HG03457 (cell line): Measurements from ENCODE around the gene USF1.
"Not testable (repeated sequence)": the region's sequence is repeated elsewhere in the genome, so short reads cannot be mapped to it uniquely, and the experiment has no call there.

Source experiments
- ATAC-seq: cut with Tn5 transposase; IDR thresholded peaks from one replicate; pipeline ENCODE4 v1.9.1; 2021; ENCODE audit warnings: moderate number of reproducible peaks; ENCODE audit not compliant: unreplicated experiment

USF1 gene

DNA sequence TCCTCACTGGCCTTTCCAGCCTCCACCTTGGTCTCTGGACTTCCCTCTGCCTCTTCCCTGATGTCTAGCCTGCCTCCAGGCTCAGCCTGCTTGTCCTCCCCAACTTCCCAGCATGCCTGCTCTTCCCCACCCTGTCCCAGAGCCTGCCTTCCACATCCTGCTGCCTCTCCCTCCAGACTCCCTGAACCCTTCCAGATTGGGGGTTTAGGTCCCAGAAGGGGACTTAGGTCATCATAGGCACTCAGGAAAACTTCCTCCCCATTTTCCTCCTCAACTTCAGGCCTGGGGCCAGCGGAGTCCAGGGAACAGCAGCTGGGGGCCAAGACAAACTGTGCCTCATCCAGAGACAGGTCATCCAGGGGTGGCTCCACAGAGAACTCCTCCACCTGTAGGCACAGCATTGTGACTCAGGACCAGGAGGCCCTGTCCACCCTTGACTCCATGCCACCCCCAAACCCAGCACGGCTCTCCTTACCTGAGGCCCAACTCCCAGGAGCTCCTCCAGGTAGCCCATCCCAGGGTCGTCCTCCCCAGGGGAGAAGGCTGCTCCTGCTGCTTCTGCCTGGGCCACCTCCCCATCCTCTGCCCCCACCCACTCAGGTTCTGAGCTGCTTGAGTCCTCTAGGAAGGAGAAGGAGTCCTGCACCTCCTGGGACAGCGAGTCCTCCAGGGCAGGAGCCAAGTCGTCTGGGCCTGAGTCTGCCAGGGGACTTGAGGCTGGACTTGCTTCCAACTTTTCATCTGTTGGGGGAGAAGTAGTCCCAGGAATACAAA is 3.4 kb upstream of the USF1 start:
- no peak for ATAC-seq

DNA sequence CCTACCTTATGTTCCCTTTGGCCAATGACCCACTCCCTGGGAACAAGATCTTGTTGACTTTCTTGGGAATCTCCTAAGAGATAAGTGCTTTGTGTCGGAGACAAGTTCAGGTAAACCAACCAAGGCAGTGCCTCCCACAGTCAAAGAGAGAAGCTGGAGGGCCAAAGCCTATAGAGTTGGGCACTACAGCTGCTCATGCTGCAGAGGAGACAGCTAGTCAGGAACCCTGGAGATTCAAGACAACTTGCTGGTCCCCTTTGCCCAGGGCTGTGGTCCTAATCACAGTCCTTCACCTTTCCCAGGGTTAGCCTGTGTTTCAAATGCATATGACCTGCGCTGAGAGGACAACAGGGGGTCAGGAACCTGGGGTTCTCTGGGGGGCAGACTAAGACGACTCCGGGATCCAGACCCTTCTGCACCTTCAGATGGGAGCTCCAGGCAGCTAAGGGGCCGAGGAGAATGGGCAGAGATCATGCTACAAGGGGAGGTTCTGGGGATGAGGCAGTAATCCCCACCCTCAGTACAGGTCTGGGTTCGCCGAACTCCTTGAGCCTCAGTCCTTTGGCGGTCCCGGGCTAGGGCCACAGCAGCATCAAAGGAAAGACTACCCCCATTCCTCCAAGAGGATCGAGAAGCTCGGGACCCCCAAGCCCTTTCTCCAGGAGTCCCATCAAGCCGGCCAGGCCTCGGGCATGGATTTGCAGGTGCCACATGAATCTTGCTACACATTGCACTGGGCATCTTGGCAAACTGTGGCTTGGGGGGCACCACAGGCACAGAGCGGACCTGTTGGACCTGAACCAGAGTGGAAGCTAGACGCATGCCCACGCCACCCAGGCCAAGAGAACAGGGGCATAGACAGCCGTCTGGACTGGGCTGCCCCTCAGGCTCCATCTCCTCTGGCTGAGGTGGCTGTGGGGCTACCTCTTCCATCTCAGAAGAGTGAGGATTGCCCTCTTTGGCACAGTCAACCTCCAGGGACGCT is 2.0 kb upstream of the USF1 start:
- ATAC-seq = no peak

DNA sequence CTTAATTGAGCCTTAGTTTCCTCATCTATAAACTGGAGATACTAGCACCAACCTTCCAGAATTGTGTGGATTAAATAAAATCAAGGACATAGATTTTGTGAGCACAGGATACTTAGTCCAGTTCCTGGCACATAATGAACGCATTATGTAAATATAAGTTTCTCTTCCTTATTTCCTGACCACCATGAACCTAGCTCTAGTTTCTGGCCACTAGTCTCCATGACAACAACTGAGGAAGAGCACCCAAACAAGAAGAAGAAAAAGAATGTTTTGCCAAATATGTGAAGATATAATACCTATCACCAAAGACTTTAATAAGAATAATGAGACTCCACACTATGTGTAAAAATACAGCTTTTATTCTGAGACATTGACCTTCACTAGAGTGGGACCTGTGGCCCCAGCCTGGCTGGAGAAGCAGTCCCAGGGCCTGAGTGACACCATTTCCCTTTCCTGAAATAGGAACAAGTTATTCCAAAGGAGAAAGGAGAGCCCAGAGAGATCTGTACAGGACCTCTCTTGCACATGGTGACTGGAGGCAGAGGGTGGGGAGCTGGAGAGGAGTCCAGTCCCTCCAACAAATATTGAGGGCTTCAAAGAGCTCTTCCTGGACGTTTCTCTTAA is 940 bp upstream of the USF1 start:
- no peak for ATAC-seq

DNA sequence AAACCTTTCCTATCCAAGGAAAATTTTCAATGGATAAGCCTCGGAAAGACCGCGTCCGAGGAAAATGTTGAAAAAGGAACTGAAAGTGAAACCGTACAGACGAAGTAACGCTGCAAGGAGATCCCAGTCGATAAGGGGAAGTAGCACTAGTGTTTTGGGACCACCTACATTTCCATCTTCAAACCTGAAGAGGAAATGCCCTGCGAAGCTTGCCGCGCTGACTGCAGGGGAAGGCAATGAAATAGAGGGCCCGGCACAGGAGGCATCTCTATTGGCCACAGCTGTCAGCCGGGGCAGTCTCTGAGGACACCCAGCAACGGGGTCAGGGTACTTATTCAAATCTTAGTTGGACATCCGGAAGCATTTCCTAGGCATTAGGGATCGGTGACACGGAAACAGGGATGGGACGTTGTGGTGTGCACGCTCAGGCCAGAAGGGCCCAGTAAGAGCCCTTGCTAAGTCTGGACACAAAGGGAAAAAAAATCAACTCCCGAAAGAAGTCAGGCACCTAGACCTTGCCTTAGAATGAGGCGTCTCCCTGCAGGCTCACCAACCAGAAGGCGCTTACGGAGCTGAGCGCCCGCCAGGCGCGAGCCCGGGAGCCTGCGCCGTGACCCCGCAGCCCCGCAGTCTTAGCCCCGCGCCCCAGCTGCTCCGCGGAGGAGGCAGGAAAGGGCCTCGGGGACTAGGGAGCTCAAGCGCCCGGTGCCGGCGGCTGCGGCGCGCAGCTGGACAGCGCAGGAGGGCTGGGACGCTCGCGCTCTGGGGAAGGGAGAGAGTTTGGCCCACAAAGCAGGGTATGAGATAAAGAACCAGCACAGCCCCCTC is 655 bp downstream of the USF1 start:
- ATAC-seq = peak; percentile 29

DNA sequence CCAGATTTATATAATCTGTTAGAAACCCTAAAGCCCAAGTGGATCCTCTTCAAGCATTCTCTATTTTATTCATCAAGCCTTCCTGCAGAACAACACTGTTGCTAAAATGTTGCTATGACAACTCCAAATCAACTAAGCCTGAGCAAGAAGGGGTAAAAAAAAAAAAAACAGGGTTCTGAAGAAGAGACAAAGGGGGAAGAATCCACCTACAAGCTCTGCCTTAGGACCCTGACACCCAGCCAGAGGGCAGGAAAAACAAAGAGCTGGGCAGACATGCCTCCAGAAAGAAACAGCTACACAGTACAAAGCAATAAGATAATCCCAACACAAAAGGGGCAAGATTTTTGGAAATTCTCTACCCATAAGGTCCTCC is 1.3 kb downstream of the USF1 start:
- ATAC-seq = no peak

DNA sequence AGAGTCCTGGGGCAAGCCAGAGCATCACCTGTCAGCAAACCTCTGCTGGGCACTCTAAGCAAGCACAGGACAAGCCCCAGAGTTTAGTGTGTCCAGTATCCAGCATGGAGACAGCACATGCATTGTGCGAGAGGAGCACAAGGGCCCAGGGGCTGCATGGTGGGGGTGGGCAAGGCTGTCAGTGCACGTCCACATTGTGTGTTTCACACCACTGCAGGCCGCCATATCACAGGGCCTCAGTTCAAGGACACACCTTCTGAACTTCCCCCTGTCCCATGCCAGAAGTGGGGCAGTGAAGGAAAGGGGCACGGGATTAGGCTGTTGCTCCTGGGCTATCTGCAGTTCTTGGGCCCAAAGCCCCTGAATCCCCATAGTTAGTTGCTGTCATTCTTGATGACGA is 6.2 kb downstream of the USF1 start:
- ATAC-seq = no peak

DNA sequence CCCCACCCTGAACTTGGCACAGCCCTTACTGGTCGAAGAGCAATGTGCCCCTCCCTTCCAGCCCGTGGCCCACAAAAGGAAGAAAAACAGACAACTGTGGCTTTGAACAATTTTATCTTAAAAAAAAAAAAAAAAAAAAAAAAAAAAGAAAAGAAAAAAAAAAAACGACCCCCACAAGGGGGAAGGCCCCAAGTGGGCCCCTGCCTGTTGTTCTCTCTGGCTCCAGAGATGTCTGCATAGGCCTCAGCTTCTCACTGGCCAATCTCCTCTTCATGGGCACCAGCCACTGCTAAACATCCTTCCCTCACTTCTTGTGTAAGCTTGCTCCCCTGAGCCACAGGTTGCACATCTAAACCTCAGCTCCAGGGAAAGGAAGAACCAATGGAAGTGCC is 6.6 kb downstream of the USF1 start:
- no peak for ATAC-seq

DNA sequence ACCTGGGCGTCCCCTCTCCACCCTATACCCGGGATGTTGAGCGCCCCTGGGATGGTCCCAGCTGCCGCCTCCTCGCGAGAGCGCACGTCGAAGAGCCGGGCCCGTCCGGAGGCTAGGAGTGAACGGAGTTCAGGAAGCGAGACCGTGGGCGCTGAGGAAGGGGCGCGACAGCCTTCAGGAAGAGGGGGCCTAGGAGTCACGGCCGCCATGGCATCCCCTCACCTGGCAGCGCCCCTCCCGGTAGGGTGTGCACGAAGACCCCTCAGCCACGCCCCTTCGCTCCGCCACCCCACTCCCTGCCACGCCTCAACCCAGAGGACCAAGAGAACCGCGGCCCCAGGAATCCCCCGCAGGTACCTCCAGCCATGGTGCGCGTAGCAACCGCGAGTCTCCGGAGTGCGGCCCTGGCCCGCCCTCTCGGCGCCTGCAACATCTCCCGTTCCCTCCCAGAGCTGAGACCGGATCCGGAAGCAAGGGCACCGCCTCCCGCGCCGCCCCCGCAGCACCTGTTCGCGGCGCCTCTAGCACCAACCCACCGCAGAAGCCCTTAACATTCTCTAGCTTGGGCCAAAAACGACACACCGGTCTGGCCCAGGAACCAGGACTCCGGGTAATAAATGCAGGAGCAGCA is 7.1 kb downstream of the USF1 start, which contains the start of gene TSTD1:
TSTD1 (minus strand) TSS at position 442 of the 631 bp plus-strand sequence; CDS start at position 367, 75 bp downstream.
- peak; percentile 60 for ATAC-seq

DNA sequence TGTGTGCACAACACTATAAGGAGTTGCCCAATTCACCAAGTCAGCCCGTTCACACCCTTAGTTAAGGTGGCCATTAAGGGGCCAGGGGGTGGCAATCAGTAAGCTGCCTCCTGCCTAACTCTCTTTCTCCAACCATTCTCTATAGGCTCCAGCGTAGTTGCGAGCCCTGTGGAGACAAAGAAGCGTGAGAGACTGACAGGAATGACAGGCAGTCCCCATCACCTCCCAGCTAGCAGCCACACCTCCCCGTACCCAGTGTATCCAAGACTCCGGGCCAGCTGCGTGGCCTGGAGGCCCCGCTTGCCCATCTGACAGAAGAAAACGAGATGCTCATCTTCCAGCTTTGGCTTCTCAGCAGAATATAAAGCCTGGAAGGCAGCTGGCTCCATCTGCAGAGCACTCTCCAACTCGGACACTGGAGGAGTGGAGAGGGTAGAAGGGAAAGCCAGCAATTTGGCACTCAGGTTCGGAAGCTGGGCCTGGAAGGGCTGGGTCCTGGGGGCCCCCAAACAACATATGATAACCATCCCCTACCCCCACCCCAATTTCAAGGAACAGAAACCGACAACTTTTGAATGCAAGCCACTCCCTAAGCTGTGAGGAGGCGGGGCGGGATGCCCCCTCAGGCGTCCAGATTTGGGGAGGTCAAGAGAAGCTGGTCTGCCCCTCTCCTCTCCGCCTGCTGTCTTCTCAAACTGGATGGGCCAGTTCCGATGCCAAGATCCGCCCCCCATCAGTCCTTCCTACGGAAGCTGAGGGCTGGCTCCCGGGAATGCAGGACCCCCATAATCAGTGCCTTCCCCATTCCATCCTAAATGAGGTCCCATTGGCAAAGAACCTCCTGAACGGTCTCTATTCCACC is 7.9 kb downstream of the USF1 start:
- no peak for ATAC-seq

DNA sequence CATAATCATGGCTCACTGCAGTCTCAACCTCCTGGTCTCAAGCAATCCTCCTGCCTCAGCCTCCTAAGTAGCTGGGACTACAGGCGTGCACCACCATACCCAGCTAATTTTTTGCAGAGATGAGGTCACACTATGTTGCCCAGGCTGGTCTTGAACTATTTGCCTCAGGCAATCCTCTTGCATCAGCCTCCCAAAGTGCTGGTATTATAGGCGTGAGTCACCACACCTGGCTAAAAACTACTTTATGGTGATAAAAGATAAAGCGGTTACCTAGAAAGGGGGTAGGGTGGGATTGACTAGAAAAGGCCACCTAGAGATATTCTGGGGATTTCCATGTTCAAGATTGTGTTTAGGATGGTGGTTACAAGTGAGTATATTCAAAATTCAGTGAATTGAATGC is 12.0 kb downstream of the USF1 start:
- ATAC-seq = no peak

DNA sequence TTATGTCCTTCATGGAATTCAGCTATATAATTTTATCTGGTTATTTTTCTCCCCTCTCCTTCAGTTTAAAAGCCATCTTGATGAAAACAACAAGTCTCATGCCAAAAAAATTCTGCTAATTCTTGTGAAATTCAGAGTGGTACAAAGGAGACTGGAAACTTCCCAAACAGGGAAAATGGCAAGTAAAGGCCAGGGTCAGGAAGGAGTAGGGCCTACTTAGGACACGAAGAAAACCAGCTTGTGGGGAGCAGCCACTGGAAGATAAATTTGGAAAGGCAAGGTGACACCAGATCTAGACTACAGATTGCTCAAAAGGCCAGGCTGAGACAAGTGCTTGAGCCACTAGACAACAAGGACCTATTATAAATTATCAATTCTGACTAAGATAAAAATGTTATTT is 13.4 kb downstream of the USF1 start:
- no peak for ATAC-seq

DNA sequence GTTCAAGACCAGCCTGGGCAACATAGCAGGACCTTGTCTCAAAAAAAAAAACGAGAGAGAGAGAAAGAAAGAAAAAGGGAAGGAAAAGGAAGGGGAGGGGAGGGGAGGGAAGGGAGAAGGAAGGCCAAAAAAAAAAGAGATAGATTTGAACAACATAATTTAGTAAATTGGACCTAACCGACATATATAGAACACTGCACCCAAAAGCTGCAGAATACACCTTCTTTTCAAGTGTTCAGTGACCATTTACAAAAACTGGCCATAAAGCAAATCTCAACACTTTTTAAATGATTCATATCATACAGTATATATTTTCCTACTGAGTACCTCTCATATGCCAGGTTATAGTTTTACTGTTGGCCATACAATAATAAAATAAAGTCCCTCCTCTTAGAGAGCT is 13.9 kb downstream of the USF1 start:
- ATAC-seq = no peak

DNA sequence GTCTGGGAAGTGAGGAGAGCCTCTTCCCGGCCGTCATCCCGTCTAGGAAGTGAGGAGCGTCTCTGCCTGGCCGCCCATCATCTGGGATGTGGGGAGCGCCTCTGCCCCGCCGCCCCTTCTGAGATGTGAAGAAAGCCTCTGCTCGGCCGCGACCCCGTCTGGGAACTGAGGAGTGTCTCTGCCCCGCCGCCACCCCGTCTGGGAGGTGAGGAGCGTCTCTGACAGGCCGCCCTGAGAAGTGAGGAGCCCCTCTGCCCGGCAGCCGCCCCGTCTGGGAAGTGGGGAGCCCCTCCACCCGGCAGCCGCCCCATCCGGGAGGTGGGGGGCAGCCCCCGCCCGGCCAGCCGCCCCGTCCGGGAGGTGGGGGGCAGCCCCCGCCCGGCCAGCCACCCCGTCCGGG is 16.3 kb downstream of the USF1 start:
- not testable (repeated sequence) for ATAC-seq

DNA sequence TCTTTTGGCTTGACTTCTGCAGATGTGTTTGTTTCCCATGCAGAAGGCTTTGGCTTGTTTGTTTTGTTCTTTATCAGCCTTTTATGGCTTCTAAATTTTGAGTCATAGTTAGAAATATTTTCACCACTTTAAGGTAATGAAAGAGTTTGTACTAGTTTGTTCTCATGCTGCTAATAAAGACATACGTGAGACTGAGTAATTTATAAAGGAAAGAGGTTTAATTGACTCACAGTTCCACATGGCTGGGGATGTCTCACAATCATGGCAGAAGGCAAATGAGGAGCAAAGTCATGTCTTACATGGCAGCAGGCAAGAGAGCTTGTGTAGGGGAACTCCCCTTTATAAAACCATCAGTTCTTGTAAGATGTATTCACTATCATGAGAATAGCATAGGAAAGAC is 18.8 kb downstream of the USF1 start:
- not testable (repeated sequence) for ATAC-seq

DNA sequence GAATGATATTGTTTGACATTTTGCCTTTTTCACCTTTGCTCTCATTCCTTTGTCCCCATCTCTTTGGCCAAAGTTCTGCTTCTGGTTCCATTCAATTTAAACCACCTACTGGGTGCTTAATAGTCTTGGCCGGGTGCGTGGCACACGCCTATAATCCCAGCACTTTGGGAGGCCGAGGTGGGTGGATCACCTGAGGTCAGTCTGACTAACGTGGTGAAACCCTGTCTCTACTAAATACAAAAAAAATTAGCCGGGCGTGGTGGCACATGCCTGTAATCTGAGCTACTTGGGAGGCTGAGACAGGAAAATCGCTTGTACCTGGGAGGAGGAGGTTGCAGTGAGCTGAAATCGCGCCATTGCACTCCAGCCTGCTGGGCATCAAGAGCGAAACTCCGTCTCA is 23.3 kb downstream of the USF1 start:
- not testable (repeated sequence) for ATAC-seq

DNA sequence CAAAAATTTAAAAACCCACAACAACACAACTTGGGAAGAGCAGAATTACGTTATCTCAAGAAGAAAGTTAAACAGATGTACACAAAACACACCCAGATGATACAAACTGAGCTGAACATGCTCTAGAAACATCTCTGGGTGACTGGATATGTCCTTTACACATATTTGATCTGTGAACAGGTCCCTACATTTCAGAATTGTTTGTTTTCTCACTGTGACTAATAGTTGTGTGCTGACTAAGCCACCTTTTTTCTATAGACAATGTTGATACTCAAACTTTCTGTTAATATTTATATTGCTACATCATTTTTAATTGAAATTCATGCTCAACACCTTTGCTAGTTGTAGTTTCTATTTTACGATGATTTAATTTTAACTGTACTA is 23.8 kb downstream of the USF1 start:
- ATAC-seq = no peak

DNA sequence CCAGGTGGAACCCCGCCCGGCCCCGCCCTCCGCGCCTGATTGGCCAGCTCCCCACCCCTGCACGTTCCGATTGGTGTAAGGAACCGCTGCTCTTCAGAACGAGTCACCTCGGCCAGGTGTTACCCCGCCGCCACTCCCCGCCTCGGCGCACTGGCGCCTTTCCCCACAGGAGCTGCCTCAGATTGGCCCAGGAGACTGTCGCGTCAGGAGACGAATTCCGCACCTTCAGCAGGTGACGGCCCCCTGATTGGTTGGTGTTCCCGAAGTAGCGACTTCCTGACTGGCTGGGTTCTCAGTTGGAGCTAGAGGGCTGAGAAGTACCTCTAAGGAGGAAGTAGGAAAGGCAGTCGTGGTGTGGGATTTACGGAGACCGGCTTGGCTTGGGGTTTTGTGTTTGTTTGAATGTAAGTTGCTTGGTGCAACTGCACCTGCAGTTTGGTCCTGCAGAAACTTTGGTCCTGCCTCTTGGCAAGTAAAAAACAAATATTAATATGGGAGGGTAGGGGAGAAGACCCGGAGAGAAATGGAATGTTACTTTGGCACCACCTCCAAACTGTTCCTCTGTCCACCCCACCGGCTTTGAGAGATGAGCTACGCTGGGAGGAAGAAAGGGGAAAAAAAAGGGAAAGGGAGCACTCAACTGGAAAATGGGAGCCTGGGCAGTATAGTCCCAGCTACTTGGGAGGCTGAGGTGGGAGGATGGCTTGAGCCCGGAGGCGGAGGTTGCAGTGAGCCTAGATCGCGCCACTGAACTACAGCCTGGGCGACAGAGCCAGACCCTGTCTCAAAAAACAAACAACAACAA is 24.4 kb downstream of the USF1 start:
- ATAC-seq = peak; percentile 70

DNA sequence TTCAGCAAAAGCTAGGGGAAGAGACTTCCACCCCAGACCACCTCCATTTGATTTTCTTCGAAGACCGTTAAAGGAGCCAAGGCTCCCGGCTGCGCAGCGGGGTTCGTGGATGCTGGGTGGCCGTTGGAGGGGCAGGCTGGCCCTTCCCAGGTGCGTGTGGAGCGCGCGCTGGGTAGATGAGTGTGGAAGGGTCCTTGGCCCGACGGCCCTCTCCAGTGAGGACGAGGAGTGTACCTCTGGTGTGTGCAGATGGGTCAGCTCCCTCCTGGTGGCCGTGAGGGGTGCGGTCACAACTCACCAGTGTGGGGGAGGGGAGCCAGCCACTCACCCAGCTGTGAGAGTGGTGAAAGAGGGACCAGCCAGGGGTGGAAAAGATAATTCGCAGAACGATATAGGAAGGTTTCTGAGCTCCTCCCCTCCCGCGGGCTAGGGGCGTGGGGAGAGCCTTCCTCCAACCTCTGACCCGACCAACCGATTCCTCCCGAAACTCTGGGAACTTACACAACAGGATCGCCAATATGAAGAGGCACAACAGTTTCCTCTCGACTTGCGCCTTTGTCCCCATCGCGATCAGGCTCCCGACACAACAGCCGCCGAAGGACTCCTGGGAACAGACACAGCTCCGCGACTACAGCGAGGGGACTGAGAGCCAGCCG is 25.1 kb downstream of the USF1 start, which contains the start of gene F11R:
F11R (minus strand) TSS at position 644 of the 656 bp plus-strand sequence; CDS start at position 565, 79 bp downstream.
- peak; percentile 23 for ATAC-seq
